Measurements from ENCODE around the gene RIMBP2.
A peak's percentile ranks its signal among the peaks of the same experiment; 100 is the strongest.

RIMBP2 gene

GRCh38 chr12:130737731-130738130 is 21.6 kb upstream of the RIMBP2 start:
- DNase-seq (ENCODE audit: low spot score) = no peak

DNA sequence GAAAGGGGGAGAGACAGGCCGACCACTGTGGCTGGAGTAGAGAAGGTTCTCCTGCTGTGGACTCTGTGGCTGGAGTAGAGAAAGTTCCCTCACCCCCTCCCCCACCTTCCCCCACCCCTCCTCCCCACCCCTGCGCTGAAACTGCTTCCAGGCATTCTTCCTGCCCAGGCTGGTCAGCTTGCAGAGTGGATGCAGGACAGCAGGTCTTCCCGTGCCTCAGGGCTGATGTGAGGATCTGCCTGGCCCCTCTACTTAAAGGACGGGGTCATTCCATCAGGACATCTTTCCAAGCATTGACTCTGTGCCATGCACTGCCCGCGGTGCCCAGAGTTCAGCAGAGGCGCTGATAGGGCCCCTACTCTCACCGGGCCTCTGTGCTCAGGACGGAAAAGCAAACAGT is 13.2 kb upstream of the RIMBP2 start:
- DNase-seq (ENCODE audit: low spot score) = no peak

DNA sequence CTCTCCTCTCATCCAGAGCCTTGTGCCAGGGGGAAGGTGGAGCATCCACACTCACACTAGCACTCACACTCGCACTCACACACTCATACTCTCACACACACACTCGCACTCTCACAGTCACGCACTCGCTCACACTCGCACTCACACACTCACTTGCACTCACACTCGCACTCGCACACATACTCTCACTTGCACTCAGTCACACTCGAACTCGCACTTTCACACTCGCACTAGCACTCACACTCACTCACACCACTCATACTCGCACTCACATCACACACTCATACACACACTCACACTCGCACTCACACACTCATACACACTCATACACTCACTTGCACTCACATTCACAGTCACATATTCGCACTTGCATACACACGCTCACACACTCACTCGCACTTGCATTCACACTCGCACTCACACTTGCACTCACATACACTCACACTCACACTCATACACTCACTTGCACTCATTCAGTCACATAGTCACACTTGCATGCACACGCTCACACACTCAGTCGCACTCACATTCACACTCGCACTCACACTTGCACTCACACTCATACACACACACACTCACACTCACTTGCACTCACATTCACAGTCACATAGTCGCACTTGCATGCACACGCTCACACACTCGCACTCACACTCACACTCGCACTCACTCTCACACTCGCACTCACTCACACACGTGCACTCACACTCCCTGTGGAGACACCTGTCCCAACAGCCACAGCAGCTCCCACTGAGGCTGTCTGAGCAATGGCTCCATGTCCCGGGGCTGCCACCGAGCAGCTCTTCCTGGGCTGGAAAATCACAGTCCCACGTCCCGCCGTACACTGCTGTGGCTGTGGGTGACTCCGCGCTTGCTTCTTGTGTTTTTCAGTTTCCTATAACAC is 12.3 kb upstream of the RIMBP2 start:
- DNase-seq (ENCODE audit: low spot score) = no peak

GRCh38 chr12:130719263-130719859 is 3.3 kb upstream of the RIMBP2 start:
- no peak for DNase-seq (ENCODE audit: low spot score)

DNA sequence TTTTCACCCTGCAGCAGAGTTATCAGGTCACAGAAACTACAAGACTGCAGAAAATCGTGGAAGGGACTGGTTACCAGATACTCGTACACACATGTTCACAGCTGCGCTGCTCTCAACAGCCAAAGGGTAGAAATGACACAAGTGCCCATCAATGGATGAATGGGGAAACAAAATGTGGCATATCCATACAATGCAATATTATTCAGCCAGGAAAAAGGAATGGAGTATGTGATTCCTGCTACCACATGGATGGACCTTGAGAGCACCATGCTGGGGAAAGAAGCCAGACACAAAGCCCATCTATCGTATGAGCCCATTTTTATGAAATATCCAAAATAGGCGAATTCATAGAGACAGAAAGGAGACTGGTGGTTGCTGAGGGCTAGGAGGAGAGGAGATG is 1.7 kb upstream of the RIMBP2 start:
- DNase-seq (ENCODE audit: low spot score) = no peak

GRCh38 chr12:130716969-130717366 is 869 bp upstream of the RIMBP2 start:
- DNase-seq (ENCODE audit: low spot score) = no peak

DNA sequence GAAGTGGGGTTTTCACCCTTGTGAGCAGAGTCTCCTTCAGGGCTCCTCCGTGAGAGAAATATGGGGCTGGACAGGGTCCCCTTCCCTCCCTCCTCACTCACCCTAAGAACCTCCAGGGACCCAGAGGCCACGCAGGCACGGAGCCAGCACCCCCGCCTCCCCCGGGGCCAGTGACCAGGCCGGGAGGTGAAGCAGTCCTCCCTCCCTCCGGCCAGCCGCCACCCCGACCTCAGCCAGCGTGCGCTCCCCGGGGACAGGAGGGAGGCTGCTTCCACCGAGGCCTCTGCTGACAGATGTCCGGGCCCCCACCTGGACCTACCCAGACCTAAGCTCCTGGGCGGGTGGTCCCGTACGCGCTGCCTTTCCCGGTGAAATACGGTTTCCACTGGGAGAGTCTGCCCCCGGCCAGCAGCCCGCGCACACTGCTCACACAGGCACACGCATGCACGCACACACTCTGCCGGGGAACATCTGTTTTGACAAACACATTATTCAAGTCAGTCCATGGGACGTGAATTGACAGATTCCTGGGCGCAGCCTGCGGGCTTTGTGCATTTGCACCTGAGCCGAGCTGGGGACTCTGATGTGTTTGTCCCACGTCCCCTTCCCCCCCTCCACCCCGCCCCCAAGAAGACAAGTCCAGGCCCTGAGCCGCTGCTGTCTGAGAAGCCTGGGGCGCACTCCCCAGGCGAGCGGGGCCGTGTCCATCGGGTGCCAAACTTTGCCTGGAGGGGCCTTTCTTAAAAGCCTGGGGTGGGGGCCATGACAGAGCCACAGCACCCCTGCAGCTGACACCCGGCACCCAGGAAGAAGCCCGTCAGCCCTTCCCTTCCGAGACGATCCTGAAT is 725 bp downstream of the RIMBP2 start:
- DNase-seq (ENCODE audit: low spot score) = peak; percentile 71

DNA sequence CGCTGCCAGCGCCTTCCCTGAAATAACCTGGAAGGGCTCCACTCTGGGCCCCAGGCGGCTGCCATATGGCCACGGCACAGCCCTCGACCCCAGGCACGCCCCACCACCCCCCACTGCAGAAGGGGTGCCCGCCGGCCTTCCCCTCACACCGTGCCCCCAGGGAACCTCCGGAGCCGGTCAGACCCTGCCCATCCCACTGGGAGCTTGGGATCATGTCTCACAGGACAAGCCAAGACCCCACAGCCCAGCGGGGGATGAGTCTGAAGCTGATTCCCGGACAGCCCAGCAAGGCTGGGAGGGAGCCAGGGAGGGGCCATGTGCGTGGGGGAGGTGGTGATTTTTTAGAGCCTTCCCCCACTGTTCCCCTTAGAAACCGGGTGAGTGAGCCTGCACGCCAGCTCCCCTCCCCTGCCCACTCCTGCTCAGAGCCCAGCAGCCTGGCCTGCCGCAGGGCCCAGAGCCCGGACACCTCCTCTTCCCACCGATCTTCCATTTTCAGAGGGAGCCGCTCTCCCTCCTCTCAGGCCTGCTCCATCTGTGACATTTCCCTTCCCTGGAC is 1.4 kb downstream of the RIMBP2 start:
- peak; percentile 63 for DNase-seq (ENCODE audit: low spot score)

DNA sequence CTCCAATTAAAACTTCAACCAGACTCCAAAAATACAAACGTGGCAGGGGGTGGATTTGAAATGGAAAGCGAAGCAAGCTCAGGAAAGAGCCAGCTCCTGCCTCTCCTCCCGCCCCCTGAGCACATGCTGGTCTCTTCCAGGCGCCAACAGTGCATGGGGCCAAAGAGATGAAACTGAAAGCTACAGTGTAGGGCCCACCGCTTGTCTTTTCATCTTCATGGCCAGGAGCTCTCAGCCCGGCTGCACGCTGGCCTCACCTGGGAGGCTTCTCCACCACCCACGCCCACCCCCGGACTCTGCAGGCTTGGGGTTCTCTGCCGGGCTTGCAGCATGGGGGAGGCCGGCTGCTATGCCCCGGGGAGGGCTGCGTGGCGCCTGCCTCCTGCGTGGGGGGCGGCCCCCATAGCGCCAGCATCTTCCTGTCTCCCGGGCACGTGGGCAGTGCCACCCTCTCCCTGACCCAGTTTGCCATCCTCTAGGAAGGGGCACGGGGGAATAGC is 2.0 kb downstream of the RIMBP2 start:
- DNase-seq (ENCODE audit: low spot score) = peak; percentile 55

DNA sequence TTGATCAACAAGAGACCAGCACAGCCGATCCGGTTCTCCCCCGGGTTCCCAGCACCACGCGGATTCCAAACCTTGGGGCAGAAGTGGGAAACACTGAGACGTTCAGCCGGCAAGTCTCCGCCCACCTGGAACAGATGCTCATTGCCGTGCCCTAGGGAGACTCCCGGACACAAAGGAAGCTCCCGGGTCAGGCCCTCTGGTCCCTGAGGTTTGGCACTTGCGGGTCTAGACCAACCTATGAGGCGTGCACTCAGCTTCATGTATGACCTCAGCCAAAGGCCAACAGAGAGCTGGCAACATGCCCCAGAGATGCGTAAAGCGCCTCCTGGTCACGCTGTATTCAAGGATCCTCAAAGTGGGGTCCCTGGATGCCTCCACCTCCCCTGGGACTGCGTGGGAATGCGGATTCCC is 2.5 kb downstream of the RIMBP2 start:
- DNase-seq (ENCODE audit: low spot score) = peak; percentile 53

DNA sequence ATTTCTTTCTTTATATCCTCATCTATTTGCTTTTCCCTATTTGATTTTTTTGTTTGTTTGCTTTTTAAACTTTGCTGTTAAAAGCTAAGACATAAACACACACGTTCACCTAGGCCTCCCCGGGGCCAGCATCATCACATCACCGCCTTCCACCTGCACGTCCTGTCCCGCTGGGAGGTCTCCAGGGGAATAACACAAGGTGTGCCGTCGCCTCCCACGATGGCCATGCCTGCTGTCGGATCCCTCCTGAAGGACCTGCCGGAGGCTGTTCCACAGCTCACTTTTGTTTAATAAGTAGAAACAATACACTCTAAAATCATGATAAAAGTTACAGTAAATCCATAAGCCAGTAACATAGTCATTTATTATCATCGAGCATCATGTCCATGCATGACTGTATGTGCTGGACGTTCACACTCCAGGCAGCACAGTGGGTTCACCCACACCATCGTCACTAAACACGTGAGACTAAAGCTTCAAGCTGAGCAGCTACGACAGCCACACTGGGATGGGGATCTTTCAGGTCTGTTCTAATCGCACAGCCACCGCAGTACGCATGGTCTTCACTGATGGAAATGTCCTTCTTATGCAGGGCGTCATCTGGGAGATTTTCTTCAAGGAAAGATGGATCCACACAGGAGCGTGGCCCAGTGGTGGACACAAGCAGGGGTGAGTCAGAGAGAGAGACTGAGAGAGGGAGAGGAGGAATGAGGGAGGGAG is 3.6 kb downstream of the RIMBP2 start:
- DNase-seq (ENCODE audit: low spot score) = no peak

GRCh38 chr12:130711756-130712155 is 4.3 kb downstream of the RIMBP2 start:
- no peak for DNase-seq (ENCODE audit: low spot score)

- no peak for DNase-seq (ENCODE audit: low spot score)
Observed at GRCh38 chr12:130710733-130711080, 5.4 kb downstream of the RIMBP2 start.

DNA sequence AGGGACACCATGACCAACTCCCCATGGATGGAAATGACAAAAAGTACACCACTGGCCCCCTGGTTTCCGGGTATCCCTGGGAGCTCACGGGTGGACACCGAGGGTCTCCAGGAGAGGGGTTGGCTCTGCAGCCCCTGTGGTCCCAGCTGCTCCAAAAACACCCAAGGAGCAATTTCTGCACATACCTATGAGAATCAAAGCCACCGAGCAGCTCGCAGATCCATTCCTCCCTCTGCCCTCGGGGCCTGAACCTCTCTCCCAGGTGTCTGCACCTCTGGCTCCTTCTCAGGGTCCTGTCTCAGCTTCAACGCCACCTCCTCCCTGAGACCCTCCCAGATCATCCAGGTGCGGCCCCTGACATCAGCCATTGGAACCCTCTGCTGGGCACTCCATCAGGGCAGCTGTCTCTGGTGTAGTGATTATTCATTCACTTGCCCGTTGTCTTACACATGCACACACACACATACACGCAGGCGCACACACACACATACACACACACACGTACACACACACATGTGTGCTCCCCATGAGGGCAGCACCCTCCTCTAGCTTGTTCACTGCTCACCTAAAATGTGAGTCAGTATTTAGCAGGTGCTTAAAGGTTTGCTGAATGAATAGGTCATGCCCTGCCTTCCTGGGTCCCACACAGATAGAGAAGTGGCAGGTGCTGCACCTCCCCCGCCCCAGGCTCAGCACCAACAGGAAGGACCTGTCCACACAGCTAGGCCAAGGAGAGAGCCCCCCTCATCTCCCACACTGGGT is 5.9 kb downstream of the RIMBP2 start:
- no peak for DNase-seq (ENCODE audit: low spot score)

DNA sequence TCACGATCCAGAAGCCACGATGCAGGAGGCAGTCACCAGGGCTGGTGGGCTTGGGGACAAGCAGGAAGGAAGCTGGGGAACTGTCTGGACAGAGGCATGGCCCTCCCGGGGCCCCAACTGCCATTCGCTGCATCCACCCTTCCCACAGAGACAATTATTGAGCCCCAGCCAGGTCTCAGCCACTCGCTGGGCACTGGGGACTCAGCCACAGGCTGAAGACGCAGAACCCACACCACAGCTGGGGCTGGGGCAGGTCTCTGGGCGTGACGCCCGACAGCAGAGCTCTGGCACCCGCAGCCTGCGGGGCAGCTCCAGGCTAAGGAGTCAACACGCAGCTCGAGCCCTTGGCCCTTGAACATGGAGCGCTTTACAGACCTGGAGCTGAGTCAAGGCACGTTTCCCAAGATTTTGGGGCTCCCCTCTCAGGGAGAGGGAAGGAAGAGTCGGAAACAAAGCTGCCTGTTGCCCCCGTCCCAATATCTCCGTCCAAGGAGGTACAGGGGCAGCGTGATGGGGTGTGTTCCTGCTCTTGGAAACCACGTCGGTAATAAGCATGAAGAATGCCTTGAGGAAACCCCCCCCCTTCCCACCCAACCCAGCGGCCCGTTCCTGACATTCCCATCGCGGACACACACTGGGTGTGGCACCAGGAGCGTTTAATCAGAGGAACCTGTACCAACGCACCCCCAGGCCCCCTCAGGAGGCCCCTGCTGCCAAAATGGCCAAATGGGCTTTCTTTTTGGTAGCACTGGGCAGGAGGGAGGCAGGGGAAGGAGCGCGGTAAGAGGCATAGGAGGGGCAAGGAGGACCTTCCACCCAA is 6.7 kb downstream of the RIMBP2 start:
- no peak for DNase-seq (ENCODE audit: low spot score)

- DNase-seq (ENCODE audit: low spot score) = no peak
Observed at GRCh38 chr12:130708648-130709047, 7.5 kb downstream of the RIMBP2 start.

GRCh38 chr12:130707571-130707891 is 8.6 kb downstream of the RIMBP2 start:
- DNase-seq (ENCODE audit: low spot score) = peak; percentile 49

DNA sequence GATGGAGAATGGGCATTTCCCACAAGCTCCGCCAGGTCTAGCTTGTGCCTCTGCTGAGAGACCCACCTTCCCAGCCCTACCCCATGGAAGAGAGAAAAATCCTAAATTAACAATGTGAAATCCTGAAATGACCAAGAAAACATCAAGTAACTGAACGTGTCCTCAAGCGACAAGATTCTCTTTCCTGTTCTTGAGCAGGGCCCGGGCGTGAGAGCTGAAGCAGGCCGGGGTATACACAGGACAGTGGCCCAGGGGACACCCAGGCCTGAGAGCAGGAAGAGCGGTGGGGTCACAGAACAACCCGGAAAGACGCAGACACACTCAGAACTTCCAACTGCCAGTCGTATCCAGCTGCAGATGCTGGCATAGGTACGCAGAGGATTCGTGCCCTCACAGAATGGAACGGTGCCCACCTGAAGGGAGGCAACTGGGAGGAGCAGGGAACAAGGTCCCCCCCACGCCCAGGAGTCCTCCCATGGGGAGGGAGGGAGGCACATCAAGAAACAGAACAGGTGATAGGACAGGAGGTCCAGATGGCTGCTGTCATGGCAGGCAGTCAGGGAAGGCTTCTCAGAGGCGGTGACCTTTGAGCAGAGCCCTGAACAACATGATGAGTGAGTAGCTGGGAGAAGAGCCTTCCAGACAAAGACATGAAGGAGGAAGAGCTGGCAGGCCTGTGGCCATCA is 9.1 kb downstream of the RIMBP2 start:
- DNase-seq (ENCODE audit: low spot score) = peak; percentile 39

- peak; percentile 45 for DNase-seq (ENCODE audit: low spot score)
Observed at GRCh38 chr12:130706311-130706710, 9.8 kb downstream of the RIMBP2 start.
